Measurements from ENCODE around the gene WWOX. TPM values are rescaled to one million over a fixed set of nuclear protein-coding genes. Genes with fewer than 3 reads are reported as not detected.

WWOX gene
- total RNA-seq, 3 donors from 2014 or later: 11.7 to 18.0 (median 13.8) TPM

DNA sequence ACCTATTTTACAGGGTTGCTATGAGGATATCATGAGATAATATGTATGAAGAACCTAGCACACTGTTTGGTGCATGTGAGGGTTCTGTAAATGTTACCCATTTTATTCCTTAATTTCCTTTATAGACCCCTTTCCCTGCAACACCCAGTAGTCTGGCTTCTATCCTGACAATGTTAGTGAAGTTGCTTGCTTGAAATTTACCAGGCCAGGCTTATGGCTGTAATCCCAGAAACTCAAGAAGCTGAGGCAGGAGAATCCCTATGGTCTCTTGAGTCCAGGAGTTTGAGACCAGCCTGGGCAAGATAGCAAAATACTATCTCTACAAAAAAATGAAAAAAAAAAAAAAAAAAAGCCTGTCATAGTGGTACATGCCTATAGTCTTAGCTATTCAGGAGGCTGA is 779.1 kb downstream of the WWOX start:
- TF ChIP-seq, protein P1, sequence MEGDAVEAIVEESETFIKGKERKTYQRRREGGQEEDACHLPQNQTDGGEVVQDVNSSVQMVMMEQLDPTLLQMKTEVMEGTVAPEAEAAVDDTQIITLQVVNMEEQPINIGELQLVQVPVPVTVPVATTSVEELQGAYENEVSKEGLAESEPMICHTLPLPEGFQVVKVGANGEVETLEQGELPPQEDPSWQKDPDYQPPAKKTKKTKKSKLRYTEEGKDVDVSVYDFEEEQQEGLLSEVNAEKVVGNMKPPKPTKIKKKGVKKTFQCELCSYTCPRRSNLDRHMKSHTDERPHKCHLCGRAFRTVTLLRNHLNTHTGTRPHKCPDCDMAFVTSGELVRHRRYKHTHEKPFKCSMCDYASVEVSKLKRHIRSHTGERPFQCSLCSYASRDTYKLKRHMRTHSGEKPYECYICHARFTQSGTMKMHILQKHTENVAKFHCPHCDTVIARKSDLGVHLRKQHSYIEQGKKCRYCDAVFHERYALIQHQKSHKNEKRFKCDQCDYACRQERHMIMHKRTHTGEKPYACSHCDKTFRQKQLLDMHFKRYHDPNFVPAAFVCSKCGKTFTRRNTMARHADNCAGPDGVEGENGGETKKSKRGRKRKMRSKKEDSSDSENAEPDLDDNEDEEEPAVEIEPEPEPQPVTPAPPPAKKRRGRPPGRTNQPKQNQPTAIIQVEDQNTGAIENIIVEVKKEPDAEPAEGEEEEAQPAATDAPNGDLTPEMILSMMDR (IDR thresholded peaks at IDR 0.05): no peak
- Histone ChIP-seq H3K4me1 (ENCODE audit: low read depth) (no peaks in the 10 kb centered on the region), H3K4me3 (no peak overlapping the region), H3K36me3 (ENCODE audit: low read depth) (no peaks in the 10 kb centered on the region), H3K9me3 (no peaks in the 10 kb centered on the region)
- ATAC-seq (no peak), DNase-seq (no peak)
- intact Hi-C loops (cut with DNase I, micrococcal nuclease): no loop called here

DNA sequence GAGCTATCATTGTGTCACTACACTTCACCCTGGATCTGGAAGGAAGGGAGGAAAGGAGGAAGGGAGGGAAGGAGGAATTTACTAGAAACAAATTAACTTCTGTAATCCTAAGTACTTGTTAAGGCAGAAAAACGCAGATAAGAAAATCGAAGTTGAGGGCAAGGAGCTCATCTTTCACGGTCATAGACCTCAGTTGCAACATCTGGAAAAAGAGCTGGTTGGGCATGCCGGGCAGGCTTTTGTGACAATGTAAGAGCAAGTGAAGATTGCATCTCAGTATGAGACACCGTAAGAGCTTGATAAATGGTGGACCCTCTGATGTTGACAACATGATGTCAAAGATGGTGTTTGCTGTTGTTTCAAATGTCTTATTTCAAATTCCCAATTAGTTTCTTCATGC is 779.6 kb downstream of the WWOX start:
- DNase-seq: no peak

DNA sequence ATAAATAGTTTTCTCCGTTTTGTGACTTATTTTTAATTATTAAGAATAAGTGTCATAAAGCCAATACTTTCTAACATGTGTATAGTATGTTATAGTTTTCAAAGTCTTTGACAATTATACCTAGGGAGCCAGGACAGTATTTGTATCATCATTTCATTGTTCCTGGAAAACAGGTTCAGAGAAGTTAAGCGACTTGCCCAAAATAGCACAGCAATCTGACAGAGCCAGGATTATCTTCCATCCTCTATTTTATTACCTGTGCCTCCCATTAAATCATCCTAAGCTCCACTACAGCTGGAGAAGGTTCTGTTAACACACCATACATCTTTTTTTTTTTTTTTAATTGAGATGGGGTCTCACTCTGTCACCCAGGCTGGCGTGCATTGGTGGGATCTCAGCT is 782.7 kb downstream of the WWOX start:
- ATAC-seq: no peak
- no peaks in the 10 kb centered on the region for H3K9me3 ChIP-seq
- H3K36me3 ChIP-seq (ENCODE audit: low read depth): no peaks in the 10 kb centered on the region
- TF ChIP-seq, protein P1 (IDR thresholded peaks at IDR 0.05): no peak
- intact Hi-C loops (cut with DNase I, micrococcal nuclease): no loop called here
- no peak for DNase-seq
- H3K4me3 ChIP-seq: no peak overlapping the region
- no peaks in the 10 kb centered on the region for H3K4me1 ChIP-seq (ENCODE audit: low read depth)

More for the DNA sequence above, 779.6 kb downstream of the WWOX start:
- no peak for ATAC-seq
- no peaks in the 10 kb centered on the region for H3K4me1 ChIP-seq (ENCODE audit: low read depth)
- no peaks in the 10 kb centered on the region for H3K9me3 ChIP-seq
- TF ChIP-seq, protein P1 (IDR thresholded peaks at IDR 0.05): no peak
- no peaks in the 10 kb centered on the region for H3K36me3 ChIP-seq (ENCODE audit: low read depth)
- intact Hi-C loops (cut with DNase I, micrococcal nuclease): no loop called here
- no peak overlapping the region for H3K4me3 ChIP-seq

DNA sequence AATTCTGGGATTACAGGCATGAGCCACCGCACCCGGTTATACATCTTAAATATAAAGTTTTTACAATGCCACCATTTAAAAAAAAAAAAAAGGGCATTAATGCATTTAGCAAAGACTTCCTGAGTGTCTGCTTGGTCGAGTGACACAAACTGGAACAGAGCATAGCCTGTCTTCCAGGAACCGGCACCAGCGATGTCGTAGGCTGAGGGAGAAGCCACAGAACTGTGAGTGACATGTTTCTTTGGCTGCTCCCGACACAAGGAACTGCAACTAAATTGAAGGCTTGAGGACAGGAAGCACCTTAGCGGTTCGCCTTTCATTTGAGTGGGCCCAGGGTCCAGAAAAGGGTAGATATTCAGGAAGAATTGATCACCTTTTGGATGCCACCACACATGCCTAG is 783.3 kb downstream of the WWOX start:
- TF ChIP-seq, protein P1 (IDR thresholded peaks at IDR 0.05): no peak
- intact Hi-C loops (cut with DNase I, micrococcal nuclease): no loop called here
- Histone ChIP-seq H3K4me3 (no peak overlapping the region), H3K36me3 (ENCODE audit: low read depth) (no peaks in the 10 kb centered on the region), H3K9me3 (no peaks in the 10 kb centered on the region), H3K4me1 (ENCODE audit: low read depth) (no peaks in the 10 kb centered on the region)
- ATAC-seq: no peak
- no peak for DNase-seq

DNA sequence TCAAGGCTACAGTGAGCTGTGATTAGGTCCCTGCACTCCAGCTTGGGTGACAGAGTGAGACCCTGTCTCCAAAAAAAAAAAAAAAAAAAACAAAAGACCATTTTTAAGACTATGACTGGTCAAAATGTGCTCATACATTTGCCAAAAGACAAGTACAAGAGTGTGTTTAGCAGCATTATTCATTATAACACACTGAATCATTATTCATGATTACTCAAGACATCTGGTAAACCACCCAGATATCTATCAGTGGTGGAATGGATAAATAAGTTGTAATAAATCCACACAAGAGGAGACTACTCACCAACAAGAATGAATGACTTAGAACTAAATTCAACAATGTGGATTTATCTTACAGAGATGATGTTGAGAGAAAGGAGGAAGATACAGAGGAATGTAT is 784.8 kb downstream of the WWOX start:
- DNase-seq (no peak), ATAC-seq (no peak)
- no peaks in the 10 kb centered on the region for H3K9me3 ChIP-seq
- H3K4me3 ChIP-seq: no peak overlapping the region
- intact Hi-C loops (cut with DNase I, micrococcal nuclease): no loop called here
- H3K36me3 ChIP-seq (ENCODE audit: low read depth): no peaks in the 10 kb centered on the region
- H3K4me1 ChIP-seq (ENCODE audit: low read depth): no peaks in the 10 kb centered on the region
- TF ChIP-seq, protein P1 (IDR thresholded peaks at IDR 0.05): no peak

DNA sequence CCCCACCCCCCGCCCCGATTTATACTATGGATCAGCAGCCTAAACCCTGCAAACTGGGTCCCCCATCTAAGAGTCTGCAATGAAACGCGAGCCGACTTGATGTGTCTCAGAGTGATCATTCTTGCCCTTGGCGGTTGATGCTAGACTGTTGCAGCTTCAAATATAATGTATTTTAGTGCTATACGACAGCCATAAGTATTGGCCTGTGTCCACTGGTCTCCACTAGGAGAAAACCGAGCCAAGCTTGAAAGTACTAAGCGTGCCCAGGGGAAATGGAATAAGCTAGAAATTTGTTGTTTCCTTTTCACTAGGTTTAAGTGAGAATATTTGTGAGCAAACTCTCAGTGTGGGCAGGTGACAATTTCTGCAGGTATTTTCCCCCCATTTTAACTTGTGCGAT is 789.9 kb downstream of the WWOX start:
- TF ChIP-seq, protein P1 (IDR thresholded peaks at IDR 0.05): no peak
- ATAC-seq (no peak), DNase-seq (no peak)

More for the DNA sequence above, 789.9 kb downstream of the WWOX start:
- intact Hi-C loops (cut with DNase I, micrococcal nuclease): no loop called here
- Histone ChIP-seq H3K4me1 (ENCODE audit: low read depth) (no peaks in the 10 kb centered on the region), H3K4me3 (no peak overlapping the region), H3K36me3 (ENCODE audit: low read depth) (no peaks in the 10 kb centered on the region), H3K9me3 (no peaks in the 10 kb centered on the region)
